Panc1 (cell line): ENCODE data around the gene FLT3. TPM values are rescaled to one million over a fixed set of nuclear protein-coding genes. Genes with fewer than 3 reads are reported as not detected.

Experiments used
- ATAC-seq: fragments of 200-7000 bp; cut with Tn5 transposase; 2 replicates; pipeline ENCODE4 v1.9.1; 2020; ENCODE audit warnings: mild to moderate bottlenecking, moderate library complexity
- BruUV-seq: library from RNA; stranded (reverse); fragments of 400-500 nt; replicated peaks from 2 replicates; lab custom pipeline; 2021; lab: Mats Ljungman, UMichigan
- CTCF ChIA-PET: fragments of 300-600 bp; sonication (Branson Sonifier 250); formaldehyde crosslinking; loops from one replicate; lab custom pipeline; 2022; ENCODE audit warnings: antibody characterized with exemption; lab: Charles Lee
- POLR2A ChIA-PET: fragments of 300-600 bp; sonication (Branson Sonifier 250); formaldehyde crosslinking; loops from one replicate; lab custom pipeline; 2022; ENCODE audit warnings: antibody characterized with exemption; lab: Charles Lee
- DNase-seq: peaks from one replicate; pipeline ENCODE4 v3.0.0-alpha.2; 2010; ENCODE audit warnings: low read depth, low spot score
- H3K27ac ChIP-seq: 2 replicates; pipeline ENCODE4 v1.5.1; 2011; ENCODE audit warnings: mild to moderate bottlenecking, low read length, inconsistent platforms
- H3K27me3 ChIP-seq: fragments of 200-500 bp; sonication (Bioruptor generic); 2 replicates; pipeline ENCODE4 v1.6.0; 2014; ENCODE audit warnings: low read length, inconsistent platforms; ENCODE audit not compliant: control insufficient read depth, insufficient read depth
- H3K36me3 ChIP-seq: fragments of 200-500 bp; sonication (Bioruptor generic); 2 replicates; pipeline ENCODE4 v1.5.1; 2014; ENCODE audit warnings: inconsistent platforms, mild to moderate bottlenecking, low read length, moderate library complexity; ENCODE audit not compliant: control insufficient read depth, insufficient read depth
- H3K4me1 ChIP-seq: 2 replicates; pipeline ENCODE4 v1.5.1; 2011; ENCODE audit warnings: inconsistent platforms, mild to moderate bottlenecking, low read length, moderate library complexity; ENCODE audit not compliant: control insufficient read depth, insufficient read depth
- H3K4me3 ChIP-seq, 2 experiments: 2 replicates each; pipeline ENCODE4 v1.5.1; 2011 to 2012; ENCODE audit warnings: low read depth in 2 of 2, low read length in 2 of 2, mild to moderate bottlenecking in 2 of 2, inconsistent platforms in 1 of 2, moderate library complexity in 1 of 2
- H3K9me3 ChIP-seq: fragments of 200-500 bp; sonication (Bioruptor generic); 2 replicates; pipeline ENCODE4 v1.5.1; 2014; ENCODE audit warnings: low read depth, mild to moderate bottlenecking, inconsistent platforms, low read length, moderate library complexity; ENCODE audit not compliant: control insufficient read depth, insufficient read depth
- CTCF ChIP-seq: fragments of 450-650 bp; IDR thresholded peaks from 2 replicates; pipeline ENCODE4 v1.5.1; 2017; ENCODE audit warnings: mild to moderate bottlenecking
- POLR2AphosphoS5 ChIP-seq: IDR thresholded peaks from 2 replicates; pipeline ENCODE4 v1.6.1; 2012; ENCODE audit warnings: mild to moderate bottlenecking, low read depth, low read length, moderate library complexity
- REST ChIP-seq, 2 experiments: IDR thresholded peaks; 2 replicates each; pipeline ENCODE4 v1.6.1; 2011 to 2012; ENCODE audit warnings: low read depth in 2 of 2, control low read depth in 1 of 2, low read length in 1 of 2, mild to moderate bottlenecking in 1 of 2, moderate library complexity in 1 of 2; ENCODE audit not compliant: insufficient read depth in 1 of 2
- SIN3A ChIP-seq: IDR thresholded peaks from 2 replicates; pipeline ENCODE4 v1.6.1; 2012; ENCODE audit warnings: low read depth, mild to moderate bottlenecking, low read length, moderate library complexity, borderline replicate concordance; ENCODE audit not compliant: insufficient read depth
- TCF7L2 ChIP-seq: IDR thresholded peaks from 2 replicates; pipeline ENCODE4 v1.6.1; 2011; ENCODE audit warnings: mild to moderate bottlenecking, low read depth, low read length, inconsistent platforms
- in situ Hi-C: cut with HindIII; loops from 2 replicates; pipeline ENCODE4 v1.10.0; 2016; ENCODE audit warnings: low sequenced_read_pairs, low pct_unique_long_range_greater_than_20kb
- intact Hi-C: fragments of 100-400 bp; cut with micrococcal nuclease; formaldehyde crosslinking; loops from one replicate; pipeline ENCODE4 v1.10.0; 2022; ENCODE audit not compliant: unreplicated experiment
- total RNA-seq: library from RNA; stranded (reverse); gene quantifications from one replicate; pipeline ENCODE4 v1.2.1, GENCODE V29; 2021; ENCODE audit not compliant: unreplicated experiment

The FLT3 gene
- total RNA-seq, 1 experiment from 2014 or later = 0.08 TPM

- Histone ChIP-seq H3K9me3 (no peaks in the 10 kb centered on the region), H3K4me1 (peaks cover 15% of the 10 kb centered on the region), H3K36me3 (no peaks in the 10 kb centered on the region), H3K27me3 (no peaks in the 10 kb centered on the region), H3K27ac (peak overlapping the region; percentile 67), H3K4me3 (peak overlapping the region; percentile 52 to 66; a peak in 3 of 4 replicates)
- ChIA-PET CTCF (interaction anchor here (2.1 to 2.6 kb wide), 2 partner anchors 86 to 129 kb away, joined by 15 to 19 read pairs; no protein-coding TSS in a partner anchor), POLR2A (interaction anchor here (0.7 kb wide), 2 partner anchors 8 to 188 kb away, joined by 3 to 15 read pairs; no protein-coding TSS in a partner anchor)
- ATAC-seq = no peak
- TF ChIP-seq REST (IDR thresholded peaks at IDR 0.05; ENCODE audit: insufficient read depth in 1 of 2, low read depth in 2 of 2, low read length in 1 of 2) = no peak
- TF ChIP-seq POLR2AphosphoS5 = no peak
- no peak for TF ChIP-seq TCF7L2
- TF ChIP-seq CTCF = no peak
- no peak for TF ChIP-seq SIN3A
- intact Hi-C loops = loop anchor here (10.0 kb wide), 1 partner anchor 590 kb away; no protein-coding TSS in a partner anchor
- no TSS peak for BruUV-seq
- in situ Hi-C loops = loop anchor here (25.0 kb wide), 1 partner anchor 118 kb away; no protein-coding TSS in a partner anchor
- no peak for DNase-seq
Observed at GRCh38 chr13:27955014-27955591, 145.3 kb downstream of the FLT3 start.

- H3K27me3 ChIP-seq = no peaks in the 10 kb centered on the region
- POLR2A ChIA-PET = interaction anchor here (0.5 to 0.7 kb wide), 2 partner anchors 9 to 124 kb away, joined by 3 to 5 read pairs; no protein-coding TSS in a partner anchor
- H3K9me3 ChIP-seq = no peaks in the 10 kb centered on the region
- DNase-seq (no peak), ATAC-seq (peak; percentile 85)
- in situ Hi-C loops = loop anchor here (25.0 kb wide), 1 partner anchor 117 kb away; no protein-coding TSS in a partner anchor
- peak overlapping the region; percentile 67 for H3K27ac ChIP-seq
- peaks cover 13% of the 10 kb centered on the region for H3K4me1 ChIP-seq
- TF ChIP-seq SIN3A = no peak
- TF ChIP-seq TCF7L2 = no peak
- TF ChIP-seq POLR2AphosphoS5 = no peak
- TF ChIP-seq CTCF = no peak
- TF ChIP-seq REST (IDR thresholded peaks at IDR 0.05; ENCODE audit: insufficient read depth in 1 of 2, low read depth in 2 of 2, low read length in 1 of 2) = no peak
- no TSS peak for BruUV-seq
- peak overlapping the region; percentile 52 to 66 for H3K4me3 ChIP-seq
- CTCF ChIA-PET = interaction anchor here (0.6 to 2.6 kb wide), 9 partner anchors 21 to 156 kb away, joined by 3 to 24 read pairs (median 6); partner anchors contain the start of gene PDX1
- H3K36me3 ChIP-seq = no peaks in the 10 kb centered on the region
- intact Hi-C loops = loop anchor here (5.0 to 10.0 kb wide), 2 partner anchors 87 to 590 kb away; no protein-coding TSS in a partner anchor
Observed at GRCh38 chr13:27954406-27954851, 145.9 kb downstream of the FLT3 start.
